GM18873 (cell line): ENCODE data around the gene UAP1.

Source experiments
- ATAC-seq: cut with Tn5 transposase; IDR thresholded peaks from one replicate; pipeline ENCODE4 v1.9.1; 2021; ENCODE audit warnings: mild to moderate bottlenecking, moderate library complexity, moderate number of reproducible peaks; ENCODE audit not compliant: unreplicated experiment, low FRiP score

The UAP1 gene

GRCh38 chr1:162609306-162609705 lies 47.8 kb downstream of the UAP1 start:
- ATAC-seq = no peak

GRCh38 chr1:162612606-162613400 lies 51.3 kb downstream of the UAP1 start:
- ATAC-seq = no peak

GRCh38 chr1:162616848-162617247 lies 55.3 kb downstream of the UAP1 start:
- no peak for ATAC-seq

GRCh38 chr1:162617513-162617912 lies 56.0 kb downstream of the UAP1 start:
- ATAC-seq = no peak

- ATAC-seq = no peak
Observed at GRCh38 chr1:162619076-162619475, 57.6 kb downstream of the UAP1 start.

- no peak for ATAC-seq
Observed at GRCh38 chr1:162621256-162621655, 59.7 kb downstream of the UAP1 start.

- no peak for ATAC-seq
Observed at GRCh38 chr1:162625679-162626078, 64.2 kb downstream of the UAP1 start.

GRCh38 chr1:162626094-162626493 lies 64.6 kb downstream of the UAP1 start:
- ATAC-seq = no peak

GRCh38 chr1:162626761-162627160 lies 65.2 kb downstream of the UAP1 start:
- ATAC-seq = no peak

GRCh38 chr1:162627662-162628296 lies 66.3 kb downstream of the UAP1 start:
- no peak for ATAC-seq

GRCh38 chr1:162629077-162629627 lies 67.6 kb downstream of the UAP1 start:
- ATAC-seq = no peak

GRCh38 chr1:162629651-162630050 lies 68.1 kb downstream of the UAP1 start:
- ATAC-seq = no peak

- ATAC-seq = no peak
Observed at GRCh38 chr1:162631546-162632191, 70.1 kb downstream of the UAP1 start.

GRCh38 chr1:162632217-162632666 lies 70.7 kb downstream of the UAP1 start, which contains the start of gene DDR2:
Gene DDR2, plus strand, starts transcription at chr1:162632464. Its CDS starts 86,600 bp downstream, at chr1:162719064.
- no peak for ATAC-seq

GRCh38 chr1:162632698-162633080 lies 71.2 kb downstream of the UAP1 start:
- no peak for ATAC-seq

- ATAC-seq = no peak
Observed at GRCh38 chr1:162633081-162633762, 71.7 kb downstream of the UAP1 start.

- ATAC-seq = no peak
Observed at GRCh38 chr1:162635418-162635817, 73.9 kb downstream of the UAP1 start.

- ATAC-seq = no peak
Observed at GRCh38 chr1:162639718-162640117, 78.2 kb downstream of the UAP1 start.

- no peak for ATAC-seq
Observed at GRCh38 chr1:162641114-162641513, 79.6 kb downstream of the UAP1 start.

- no peak for ATAC-seq
Observed at GRCh38 chr1:162644986-162645314, 83.4 kb downstream of the UAP1 start.

- no peak for ATAC-seq
Observed at GRCh38 chr1:162645666-162646065, 84.1 kb downstream of the UAP1 start.
